Measurements from ENCODE around the gene ANKS1A. TPM values are rescaled to one million over a fixed set of nuclear protein-coding genes. Genes with fewer than 3 reads are reported as not detected.

The ANKS1A gene
- polyA plus RNA-seq, 1 experiment: 5.1 TPM

GRCh38 chr6:35041086-35041861 lies 152.2 kb downstream of the ANKS1A start:
- H3K27me3 ChIP-seq (ENCODE audit: control insufficient read depth, insufficient read depth, low read length): no peaks in the 10 kb centered on the region
- no peak overlapping the region for H3K4me3 ChIP-seq (ENCODE audit: low read depth, low read length)
- no peak for DNase-seq (ENCODE audit: low read depth, low spot score)
- no peak for TF ChIP-seq CTCF (IDR thresholded peaks at IDR 0.05; ENCODE audit: low read depth, low read length)
- POLR2A ChIA-PET: no interaction called here
- H3K27ac ChIP-seq (ENCODE audit: low read depth, low read length): no peak overlapping the region
- CTCF ChIA-PET: interaction anchor here (0.9 to 1.2 kb wide), 2 partner anchors 54 to 199 kb away, joined by 3 read pairs; no protein-coding TSS in a partner anchor
- H3K9me3 ChIP-seq (ENCODE audit: control insufficient read depth, insufficient read depth, low read length): no peaks in the 10 kb centered on the region

GRCh38 chr6:35042031-35042815 lies 153.2 kb downstream of the ANKS1A start:
- ChIA-PET CTCF (no interaction called here), POLR2A (no interaction called here)
- Histone ChIP-seq H3K27ac (ENCODE audit: low read depth, low read length) (no peak overlapping the region), H3K9me3 (ENCODE audit: control insufficient read depth, insufficient read depth, low read length) (no peaks in the 10 kb centered on the region), H3K4me3 (ENCODE audit: low read depth, low read length) (no peak overlapping the region), H3K27me3 (ENCODE audit: control insufficient read depth, insufficient read depth, low read length) (no peaks in the 10 kb centered on the region)
- DNase-seq (ENCODE audit: low read depth, low spot score): no peak
- no peak for TF ChIP-seq CTCF (IDR thresholded peaks at IDR 0.05; ENCODE audit: low read depth, low read length)

- CTCF ChIA-PET: no interaction called here
- H3K9me3 ChIP-seq (ENCODE audit: control insufficient read depth, insufficient read depth, low read length): no peaks in the 10 kb centered on the region
- H3K4me3 ChIP-seq (ENCODE audit: low read depth, low read length): no peak overlapping the region
- H3K27me3 ChIP-seq (ENCODE audit: control insufficient read depth, insufficient read depth, low read length): no peaks in the 10 kb centered on the region
- DNase-seq (ENCODE audit: low read depth, low spot score): no peak
- TF ChIP-seq CTCF (IDR thresholded peaks at IDR 0.05; ENCODE audit: low read depth, low read length): no peak
- POLR2A ChIA-PET: no interaction called here
- H3K27ac ChIP-seq (ENCODE audit: low read depth, low read length): no peak overlapping the region
These were observed 154.5 kb downstream of the ANKS1A start for GRCh38 chr6:35043381-35044130.

GRCh38 chr6:35044145-35044745 lies 155.2 kb downstream of the ANKS1A start:
- TF ChIP-seq CTCF (IDR thresholded peaks at IDR 0.05; ENCODE audit: low read depth, low read length): no peak
- ChIA-PET POLR2A (no interaction called here), CTCF (no interaction called here)
- H3K27me3 ChIP-seq (ENCODE audit: control insufficient read depth, insufficient read depth, low read length): no peaks in the 10 kb centered on the region
- H3K27ac ChIP-seq (ENCODE audit: low read depth, low read length): no peak overlapping the region
- no peaks in the 10 kb centered on the region; the same call in 1 of the 2 replicates for H3K9me3 ChIP-seq (ENCODE audit: control insufficient read depth, insufficient read depth, low read length)
- no peak for DNase-seq (ENCODE audit: low read depth, low spot score)
- H3K4me3 ChIP-seq (ENCODE audit: low read depth, low read length): no peak overlapping the region

Data from AG04450 (cell line).